Measurements from ENCODE around the gene FGFBP2. TPM values are rescaled to one million over a fixed set of nuclear protein-coding genes. Genes with fewer than 3 reads are reported as not detected.
A peak's percentile ranks its signal among the peaks of the same experiment; 100 is the strongest.

FGFBP2 gene
- total RNA-seq, 1 donor: 0.36 TPM

- H3K36me3 ChIP-seq (ENCODE audit: insufficient read depth, low read length): no peaks in the 10 kb centered on the region
- TF ChIP-seq, protein P1, sequence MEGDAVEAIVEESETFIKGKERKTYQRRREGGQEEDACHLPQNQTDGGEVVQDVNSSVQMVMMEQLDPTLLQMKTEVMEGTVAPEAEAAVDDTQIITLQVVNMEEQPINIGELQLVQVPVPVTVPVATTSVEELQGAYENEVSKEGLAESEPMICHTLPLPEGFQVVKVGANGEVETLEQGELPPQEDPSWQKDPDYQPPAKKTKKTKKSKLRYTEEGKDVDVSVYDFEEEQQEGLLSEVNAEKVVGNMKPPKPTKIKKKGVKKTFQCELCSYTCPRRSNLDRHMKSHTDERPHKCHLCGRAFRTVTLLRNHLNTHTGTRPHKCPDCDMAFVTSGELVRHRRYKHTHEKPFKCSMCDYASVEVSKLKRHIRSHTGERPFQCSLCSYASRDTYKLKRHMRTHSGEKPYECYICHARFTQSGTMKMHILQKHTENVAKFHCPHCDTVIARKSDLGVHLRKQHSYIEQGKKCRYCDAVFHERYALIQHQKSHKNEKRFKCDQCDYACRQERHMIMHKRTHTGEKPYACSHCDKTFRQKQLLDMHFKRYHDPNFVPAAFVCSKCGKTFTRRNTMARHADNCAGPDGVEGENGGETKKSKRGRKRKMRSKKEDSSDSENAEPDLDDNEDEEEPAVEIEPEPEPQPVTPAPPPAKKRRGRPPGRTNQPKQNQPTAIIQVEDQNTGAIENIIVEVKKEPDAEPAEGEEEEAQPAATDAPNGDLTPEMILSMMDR (IDR thresholded peaks at IDR 0.05; ENCODE audit: extremely low read depth, low read depth, low read length): no peak
- H4K20me1 ChIP-seq (ENCODE audit: insufficient read depth, low read length): no peaks in the 10 kb centered on the region
- H3K4me2 ChIP-seq (ENCODE audit: insufficient read depth, low read length): no peak overlapping the region
- H3K27ac ChIP-seq (ENCODE audit: low read depth, low read length): no peak overlapping the region
- no peak overlapping the region for H3K4me3 ChIP-seq (ENCODE audit: insufficient read depth, low read length)
- no peaks in the 10 kb centered on the region for H3K79me2 ChIP-seq (ENCODE audit: insufficient read depth, low read length)
- no peak for DNase-seq (ENCODE audit: insufficient read length, low spot score, missing footprints)
- H3K9me3 ChIP-seq (ENCODE audit: low read depth, low read length): no peaks in the 10 kb centered on the region
- peaks cover 44% of the 10 kb centered on the region for H3K27me3 ChIP-seq (ENCODE audit: insufficient read depth, low read length)
- no peak overlapping the region for H2AFZ ChIP-seq (ENCODE audit: low read length)
- no peaks in the 10 kb centered on the region for H3K4me1 ChIP-seq (ENCODE audit: insufficient read depth, low read length)
Measured at GRCh38 chr4:16006771-16007446, 43.9 kb upstream of the FGFBP2 start.

DNA sequence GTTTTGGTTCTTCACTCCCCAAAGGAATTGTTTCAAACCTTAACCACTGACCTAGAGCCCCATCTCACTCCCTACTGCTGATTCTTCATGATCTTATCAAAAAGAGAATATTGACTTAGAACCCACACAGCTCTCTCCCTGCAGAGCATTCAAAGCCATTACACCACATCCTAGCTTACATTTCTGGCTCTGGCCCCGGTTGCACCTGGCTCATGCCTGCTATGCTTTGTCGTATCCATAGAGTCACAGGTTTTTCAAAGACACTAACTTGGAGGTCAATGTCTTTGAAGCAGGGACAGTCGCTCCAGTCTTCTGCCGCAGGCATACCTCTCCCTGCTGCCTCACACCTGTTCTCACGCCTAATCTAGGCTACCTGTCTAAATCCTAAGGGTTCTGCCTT lies 42.7 kb upstream of the FGFBP2 start:
- Histone ChIP-seq H3K79me2 (ENCODE audit: insufficient read depth, low read length) (no peaks in the 10 kb centered on the region), H3K4me1 (ENCODE audit: insufficient read depth, low read length) (no peaks in the 10 kb centered on the region), H2AFZ (ENCODE audit: low read length) (no peak overlapping the region), H3K36me3 (ENCODE audit: insufficient read depth, low read length) (no peaks in the 10 kb centered on the region), H3K27ac (ENCODE audit: low read depth, low read length) (no peak overlapping the region), H3K27me3 (ENCODE audit: insufficient read depth, low read length) (peaks cover 44% of the 10 kb centered on the region), H3K4me3 (ENCODE audit: insufficient read depth, low read length) (no peak overlapping the region), H3K9me3 (ENCODE audit: low read depth, low read length) (no peaks in the 10 kb centered on the region), H3K4me2 (ENCODE audit: insufficient read depth, low read length) (no peak overlapping the region), H4K20me1 (ENCODE audit: insufficient read depth, low read length) (no peaks in the 10 kb centered on the region)
- TF ChIP-seq, protein P1 (IDR thresholded peaks at IDR 0.05; ENCODE audit: extremely low read depth, low read depth, low read length): no peak
- DNase-seq (ENCODE audit: insufficient read length, low spot score, missing footprints): no peak

DNA sequence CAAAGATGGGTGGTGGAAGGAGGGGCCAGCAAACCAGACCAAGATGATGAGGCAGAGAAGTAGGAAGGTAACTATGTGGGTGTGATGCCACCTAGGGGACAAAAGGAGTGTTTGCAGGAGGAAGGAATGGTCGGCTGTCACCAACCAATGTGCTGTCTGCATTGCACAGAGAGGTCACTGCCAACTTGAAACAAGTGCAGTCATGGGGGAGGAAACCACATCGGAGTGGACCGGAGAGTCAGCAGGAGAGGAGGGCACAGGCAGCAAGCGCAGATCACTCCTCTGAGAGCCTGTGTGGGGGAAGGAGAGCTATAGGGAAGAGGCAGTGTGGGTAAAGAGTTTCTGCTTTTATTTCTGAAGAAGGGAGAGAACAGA lies 38.5 kb upstream of the FGFBP2 start:
- H3K4me2 ChIP-seq (ENCODE audit: insufficient read depth, low read length): no peak overlapping the region
- no peaks in the 10 kb centered on the region for H3K79me2 ChIP-seq (ENCODE audit: insufficient read depth, low read length)
- no peak overlapping the region for H3K27ac ChIP-seq (ENCODE audit: low read depth, low read length)
- TF ChIP-seq, protein P1 (IDR thresholded peaks at IDR 0.05; ENCODE audit: extremely low read depth, low read depth, low read length): peak; percentile 92
- H3K4me1 ChIP-seq (ENCODE audit: insufficient read depth, low read length): no peaks in the 10 kb centered on the region
- DNase-seq (ENCODE audit: insufficient read length, low spot score, missing footprints): peak; percentile 89
- H4K20me1 ChIP-seq (ENCODE audit: insufficient read depth, low read length): no peaks in the 10 kb centered on the region
- no peak overlapping the region for H3K4me3 ChIP-seq (ENCODE audit: insufficient read depth, low read length)
- no peaks in the 10 kb centered on the region for H3K36me3 ChIP-seq (ENCODE audit: insufficient read depth, low read length)
- peaks cover 20% of the 10 kb centered on the region for H3K27me3 ChIP-seq (ENCODE audit: insufficient read depth, low read length)
- H3K9me3 ChIP-seq (ENCODE audit: low read depth, low read length): no peaks in the 10 kb centered on the region
- H2AFZ ChIP-seq (ENCODE audit: low read length): peak overlapping the region; percentile 49

- peak overlapping the region; percentile 49 for H2AFZ ChIP-seq (ENCODE audit: low read length)
- H3K79me2 ChIP-seq (ENCODE audit: insufficient read depth, low read length): no peaks in the 10 kb centered on the region
Measured at GRCh38 chr4:16000708-16001483, 37.9 kb upstream of the FGFBP2 start.

More at GRCh38 chr4:16000708-16001483, 37.9 kb upstream of the FGFBP2 start:
- Histone ChIP-seq H3K27me3 (ENCODE audit: insufficient read depth, low read length) (peaks cover 18% of the 10 kb centered on the region), H3K36me3 (ENCODE audit: insufficient read depth, low read length) (no peaks in the 10 kb centered on the region), H3K9me3 (ENCODE audit: low read depth, low read length) (no peaks in the 10 kb centered on the region), H3K27ac (ENCODE audit: low read depth, low read length) (no peak overlapping the region), H3K4me2 (ENCODE audit: insufficient read depth, low read length) (no peak overlapping the region), H4K20me1 (ENCODE audit: insufficient read depth, low read length) (no peaks in the 10 kb centered on the region), H3K4me3 (ENCODE audit: insufficient read depth, low read length) (no peak overlapping the region), H3K4me1 (ENCODE audit: insufficient read depth, low read length) (no peaks in the 10 kb centered on the region)
- TF ChIP-seq, protein P1 (IDR thresholded peaks at IDR 0.05; ENCODE audit: extremely low read depth, low read depth, low read length): no peak
- DNase-seq (ENCODE audit: insufficient read length, low spot score, missing footprints): no peak

Data from osteoblast (primary cell).